HepG2 (cell line): Measurements from ENCODE around the gene TMCO4. TPM values are rescaled to one million over a fixed set of nuclear protein-coding genes. Genes with fewer than 3 reads are reported as not detected.

ENCODE experiments used
- ATAC-seq: fragments of 200-7000 bp; cut with Tn5 transposase; 3 replicates; pipeline ENCODE4 v1.9.1; 2020; ENCODE audit warnings: mild to moderate bottlenecking, moderate library complexity
- BruUV-seq: library from RNA; stranded (reverse); fragments of 400-500 nt; replicated peaks from 2 replicates; lab custom pipeline; 2021; lab: Mats Ljungman, UMichigan
- CTCF ChIA-PET: fragments of 300-600 bp; formaldehyde crosslinking; extraction: SDS; loops from one replicate; lab custom pipeline; 2021; ENCODE audit warnings: low total read pairs, inconsistent platforms, low intra/inter-chr PET ratio; lab: Yijun Ruan, JAX
- POLR2A ChIA-PET: fragments of 350-600 bp; sonication (Branson Sonifier 250); formaldehyde crosslinking; loops from one replicate; lab custom pipeline; 2020; ENCODE audit warnings: antibody characterized with exemption, inconsistent platforms; lab: Yijun Ruan, JAX
- DNase-seq: peaks from one replicate; pipeline ENCODE4 v3.0.0-alpha.2; 2015; ENCODE audit warnings: low spot score
- FAIRE-seq: peaks from 3 replicates; lab custom pipeline; 2011; peaks lifted over from hg19 to GRCh38; lab: Jason Lieb, UNC
- H2AFZ ChIP-seq: one replicate; pipeline ENCODE4 v1.6.1; 2011; ENCODE audit warnings: low read length, inconsistent platforms
- H3K27ac ChIP-seq: fragments of 300-600 bp; 3 replicates; pipeline ENCODE4 v1.8.0; 2011; ENCODE audit warnings: mixed run types, mild to moderate bottlenecking, mixed read lengths, low read length, inconsistent platforms; ENCODE audit not compliant: insufficient read depth; ENCODE audit errors: extremely low read length
- H3K27me3 ChIP-seq, 2 experiments: fragments of 200-600 bp in 1 of 2; 2 replicates in 1 of 2; 3 replicates in 1 of 2; pipeline versions ENCODE4 v1.6.0 to v1.8.0; 2011; ENCODE audit warnings: low read length in 2 of 2, mild to moderate bottlenecking in 2 of 2, moderate library complexity in 2 of 2, inconsistent platforms in 1 of 2; ENCODE audit not compliant: insufficient read depth in 2 of 2, control insufficient read depth in 1 of 2
- H3K36me3 ChIP-seq, 2 experiments: fragments of 200-600 bp in 1 of 2; replicated peaks in 1 of 2; 2 replicates in 1 of 2; 3 replicates in 1 of 2; pipeline versions ENCODE4 v1.5.1 to v1.8.0; 2011; ENCODE audit warnings: low read length in 2 of 2, inconsistent platforms in 1 of 2; ENCODE audit not compliant: insufficient read depth in 2 of 2, control insufficient read depth in 1 of 2
- H3K4me1 ChIP-seq: 2 replicates; pipeline ENCODE4 v1.5.1; 2012; ENCODE audit warnings: low read length, inconsistent platforms; ENCODE audit not compliant: insufficient read depth
- H3K4me2 ChIP-seq: 2 replicates; pipeline ENCODE4 v1.6.0; 2011; ENCODE audit warnings: low read depth, low read length, inconsistent platforms
- H3K4me3 ChIP-seq, 3 experiments: fragments of 200-600 bp in 1 of 3; sonication (generic), shearing (Covaris generic) in 1 of 3; replicated peaks in 1 of 3; 2 replicates each; pipeline ENCODE4 v1.5.1; 2011 to 2016; ENCODE audit warnings: low read length in 3 of 3, inconsistent platforms in 2 of 3, low read depth in 2 of 3, mild to moderate bottlenecking in 2 of 3, control low read depth in 1 of 3, mixed read lengths in 1 of 3; ENCODE audit not compliant: insufficient read depth in 1 of 3
- H3K79me2 ChIP-seq: one replicate; pipeline ENCODE4 v1.6.1; 2011; ENCODE audit warnings: low read length, inconsistent platforms; ENCODE audit not compliant: insufficient read depth
- H3K9ac ChIP-seq: 2 replicates; pipeline ENCODE4 v1.6.0; 2011; ENCODE audit warnings: mild to moderate bottlenecking, low read depth, low read length, inconsistent platforms; ENCODE audit not compliant: insufficient read depth
- H3K9me3 ChIP-seq: 2 replicates; pipeline ENCODE4 v1.5.1; 2012; ENCODE audit warnings: mild to moderate bottlenecking, low read length
- H4K20me1 ChIP-seq: 2 replicates; pipeline ENCODE4 v1.6.0; 2011; ENCODE audit warnings: inconsistent platforms, mild to moderate bottlenecking, low read length, moderate library complexity; ENCODE audit not compliant: insufficient read depth
- CEBPB ChIP-seq: IDR thresholded peaks from 2 replicates; pipeline ENCODE4 v1.6.1; 2011; ENCODE audit warnings: low read depth, low read length, improper control_type of control experiment, borderline replicate concordance
- CEBPG ChIP-seq: IDR thresholded peaks from 2 replicates; pipeline ENCODE4 v1.6.1; 2016
- ELF1 ChIP-seq: sonication (generic); formaldehyde crosslinking; IDR thresholded peaks from 2 replicates; pipeline ENCODE4 v1.4.0; 2020; ENCODE audit warnings: missing genetic modification reagents
- GATAD2A ChIP-seq: IDR thresholded peaks from 2 replicates; pipeline ENCODE4 v1.6.1; 2016
- IRX3 ChIP-seq: sonication (generic); formaldehyde crosslinking; IDR thresholded peaks from 2 replicates; pipeline ENCODE4 v1.8.1; 2023; ENCODE audit warnings: mild to moderate bottlenecking, low read depth, missing genetic modification reagents, borderline replicate concordance
- MAFF ChIP-seq: IDR thresholded peaks from 2 replicates; pipeline ENCODE4 v1.6.1; 2011; ENCODE audit warnings: low read depth, low read length, improper control_type of control experiment
- MAFK ChIP-seq, 2 experiments: IDR thresholded peaks in 1 of 2; conservative IDR thresholded peaks in 1 of 2; 2 replicates each; pipeline ENCODE4 v1.6.1; 2011; ENCODE audit warnings: improper control_type of control experiment in 2 of 2, low read length in 2 of 2
- NFE2 ChIP-seq: sonication (generic); formaldehyde crosslinking; IDR thresholded peaks from 2 replicates; pipeline ENCODE4 v1.4.0; 2020; ENCODE audit warnings: missing genetic modification reagents
- NR2F6 ChIP-seq, 2 experiments: IDR thresholded peaks; 2 replicates each; pipeline ENCODE4 v1.6.1; 2016; ENCODE audit warnings: antibody characterized with exemption in 1 of 2, mild to moderate bottlenecking in 1 of 2
- RARA ChIP-seq: IDR thresholded peaks from 2 replicates; pipeline ENCODE4 v1.6.1; 2016; ENCODE audit warnings: missing genetic modification reagents, missing compliant biosample characterization
- RFX5 ChIP-seq: IDR thresholded peaks from 2 replicates; pipeline ENCODE4 v1.6.1; 2011; ENCODE audit warnings: low read depth, low read length, improper control_type of control experiment
- SOX13 ChIP-seq, 3 experiments: fragments of 450-650 bp in 1 of 3; sonication (generic) in 1 of 3; formaldehyde crosslinking in 1 of 3; IDR thresholded peaks in 2 of 3; conservative IDR thresholded peaks in 1 of 3; 2 replicates each; pipeline versions ENCODE4 v1.5.0 to v1.6.1; 2016 to 2020; ENCODE audit warnings: antibody characterized with exemption in 1 of 3, mild to moderate bottlenecking in 1 of 3, missing compliant biosample characterization in 1 of 3, missing genetic modification reagents in 1 of 3, moderate library complexity in 1 of 3
- SOX6 ChIP-seq, 2 experiments: fragments of 450-650 bp in 1 of 2; sonication (generic) in 1 of 2; formaldehyde crosslinking in 1 of 2; IDR thresholded peaks; 2 replicates each; pipeline versions ENCODE4 v1.4.0 to v1.6.1; 2017 to 2020; ENCODE audit warnings: antibody characterized with exemption in 1 of 2, mild to moderate bottlenecking in 1 of 2, missing genetic modification reagents in 1 of 2
- ZNF615 ChIP-seq: sonication (generic); formaldehyde crosslinking; IDR thresholded peaks from 2 replicates; pipeline ENCODE4 v1.5.0; 2020; ENCODE audit warnings: mild to moderate bottlenecking, missing genetic modification reagents, borderline replicate concordance
- WGBS: methylation state at CpG from one replicate; pipeline ENCODE4 v1.1.6; 2017; ENCODE audit warnings: low lambda C conversion rate; 5-methylcytosine and 5-hydroxymethylcytosine counted together
- in situ Hi-C: cut with HindIII; loops from 2 replicates; pipeline ENCODE4 v1.10.0; 2017; ENCODE audit warnings: low pct_unique_long_range_greater_than_20kb; ENCODE audit not compliant: extremely low pct_ligation_motif_present
- intact Hi-C: fragments of 100-400 bp; cut with micrococcal nuclease; formaldehyde crosslinking; loops from one replicate; pipeline ENCODE4 v1.10.0; 2022; ENCODE audit not compliant: unreplicated experiment
- polyA plus RNA-seq, 8 experiments: library from polyadenylated mRNA; depleted of rRNA in 3 of 8; stranded (reverse) in 7 of 8; unstranded in 1 of 8; fragments of >200 nt; fragmentation: Illumina TruSeq in 4 of 8; extraction: Trizol in 4 of 8; gene quantifications; 2 replicates each; pipeline versions ENCODE4 v1.2.1 to v1.2.3, GENCODE V29; 2011 to 2016; ENCODE audit warnings: low read depth in 4 of 8, missing spikeins in 1 of 8, mixed read lengths in 1 of 8; ENCODE audit not compliant: insufficient read depth in 1 of 8
- total RNA-seq, 5 experiments: library from RNA; depleted of rRNA; stranded (reverse); fragments of >200 nt; fragmentation: Illumina TruSeq; extraction: Trizol; gene quantifications; 2 replicates each; pipeline ENCODE4 v1.2.3, GENCODE V29; 2016; ENCODE audit warnings: low read depth in 1 of 5
- TF ChIP-seq, protein P1 (sequence below): IDR thresholded peaks from 2 replicates; pipeline ENCODE4 v1.4.0; 2020; ENCODE audit warnings: mild to moderate bottlenecking, missing genetic modification reagents
- TF ChIP-seq, protein P2 (sequence below): sonication (generic); formaldehyde crosslinking; IDR thresholded peaks from 2 replicates; pipeline ENCODE4 v1.4.0; 2020; ENCODE audit warnings: missing genetic modification reagents, mild to moderate bottlenecking, borderline replicate concordance

Gene TMCO4
- total and polyA plus RNA-seq, 2 of the 13 experiments (the other 11 are each of a cell fraction or from before 2014, with no cell fraction given) = 2.1 to 4.1 TPM

DNA sequence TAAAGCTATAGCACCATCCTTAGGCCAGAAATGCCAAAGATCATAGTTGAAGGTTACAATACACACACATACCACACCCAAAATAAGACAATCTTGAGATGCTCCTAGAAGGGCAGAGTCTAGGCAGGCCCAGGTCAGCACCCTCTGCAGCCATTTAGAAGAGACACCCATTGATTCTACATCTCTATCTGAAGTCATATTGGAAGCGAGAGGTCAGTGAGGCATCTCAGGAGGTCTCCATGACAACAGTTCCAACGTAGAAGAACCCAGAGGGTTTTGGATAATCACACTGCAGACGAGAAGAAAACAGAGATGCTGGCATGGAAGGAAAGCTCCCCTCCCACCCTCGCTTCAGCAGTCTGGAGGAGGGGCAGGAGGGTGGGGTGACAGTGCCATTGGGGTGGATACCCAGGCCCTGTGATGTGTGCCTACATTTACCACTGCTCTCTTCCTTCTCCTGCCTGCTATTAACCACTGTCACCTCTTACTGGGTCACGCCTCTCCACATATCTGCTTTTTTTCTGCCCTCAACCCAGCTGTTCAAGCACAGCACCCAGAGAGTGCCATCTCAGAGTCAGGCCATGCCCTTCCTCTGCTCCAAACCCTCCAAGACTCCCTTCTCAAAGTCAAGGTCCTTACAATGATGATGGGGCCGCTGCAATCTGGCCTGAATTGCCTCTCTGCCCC lies 6.2 kb downstream of the TMCO4 start (continued):
- no peak for TF ChIP-seq ZNF615 (CRISPR knock-in tag)
- TF ChIP-seq RFX5 = no peak
- TF ChIP-seq, all 625 proteins: peak for 0

DNA sequence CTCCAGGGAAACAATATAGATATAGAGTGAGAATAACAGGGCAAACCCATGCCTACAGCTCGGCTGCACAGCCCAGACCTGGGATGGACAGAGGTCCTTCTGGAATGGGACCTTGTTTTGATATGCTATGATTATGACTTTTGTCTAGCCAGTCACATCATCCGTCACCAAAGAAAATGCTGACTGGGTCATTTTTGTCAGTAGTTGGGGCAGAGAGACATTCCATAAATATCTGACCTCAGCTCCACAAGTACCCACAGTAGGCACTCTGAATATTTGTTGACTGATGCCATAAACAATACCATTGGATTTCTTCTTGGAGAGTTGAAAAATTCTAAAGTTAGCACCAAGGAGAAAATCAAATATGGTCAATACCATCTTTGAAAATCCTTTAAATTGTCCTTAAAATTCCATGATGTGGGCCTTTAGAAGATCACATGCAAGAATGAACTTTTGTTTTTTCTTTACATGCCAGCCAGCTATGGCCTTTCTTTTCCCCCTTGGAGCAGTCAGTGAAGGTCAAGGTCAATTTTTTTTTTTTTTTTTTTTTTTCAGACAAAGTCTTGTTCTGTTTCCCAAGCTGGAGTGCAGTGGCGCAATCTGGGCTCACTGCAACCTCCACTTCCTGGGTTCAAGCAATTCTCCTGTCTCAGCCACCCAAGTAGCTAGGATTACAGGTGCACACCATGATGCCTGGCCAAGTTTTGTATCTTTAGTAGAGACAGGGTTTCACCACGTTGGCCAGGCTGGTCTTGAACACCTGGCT lies 7.3 kb downstream of the TMCO4 start:
- no peaks in the 10 kb centered on the region for H3K9me3 ChIP-seq
- ChIA-PET POLR2A (interaction anchor here (0.6 to 0.8 kb wide), 3 partner anchors 13 to 571 kb away, joined by 3 to 4 read pairs (median 4); partner anchors contain the start of gene RNF186), CTCF (no interaction called here)
- no peaks in the 10 kb centered on the region for H3K79me2 ChIP-seq
- H2AFZ ChIP-seq = no peak overlapping the region
- no peak overlapping the region for H3K4me2 ChIP-seq
- peak; percentile 19 for DNase-seq
- in situ Hi-C loops = no loop called here
- H3K4me1 ChIP-seq = peaks cover 18% of the 10 kb centered on the region
- no TSS peak for BruUV-seq
- H3K9ac ChIP-seq = no peak overlapping the region
- H3K4me3 ChIP-seq = no peak overlapping the region
- H4K20me1 ChIP-seq = no peaks in the 10 kb centered on the region
- intact Hi-C loops = no loop called here
- no peaks in the 10 kb centered on the region for H3K36me3 ChIP-seq
- no peak overlapping the region for H3K27ac ChIP-seq
- peak; percentile 37 for FAIRE-seq
- H3K27me3 ChIP-seq = no peaks in the 10 kb centered on the region
- WGBS = 81% methylated on average over 4 of the region's 4 CpGs
- no peak for ATAC-seq
- TF ChIP-seq GATAD2A (CRISPR knock-in tag) (0 out of 2 replicates have a peak, but pooled peaks have one; percentile 22), ELF1 (CRISPR knock-in tag) (peak; percentile 28; the same call in 1 of the 2 replicates), RARA (CRISPR knock-in tag) (peak; percentile 58), SOX6 (IDR thresholded peaks at IDR 0.05) (no peak), SOX6 (CRISPR knock-in tag; IDR thresholded peaks at IDR 0.05) (0 out of 2 replicates have a peak, but pooled peaks have one; percentile 14), NFE2 (CRISPR knock-in tag) (no peak), SOX13 (IDR thresholded peaks at IDR 0.05) (no peak), SOX13 (CRISPR knock-in tag; conservative IDR thresholded peaks at IDR 0.05 in 1 of 2, IDR thresholded peaks at IDR 0.05 in 1 of 2) (peak in 1 of 2 experiments; percentile 21; a peak in 1 of 4 replicates), MAFF (peak; percentile 99), IRX3 (CRISPR knock-in tag) (no peak), CEBPB (peak; percentile 34; the same call in 1 of the 2 replicates), CEBPG (CRISPR knock-in tag) (peak; percentile 59), NR2F6 (IDR thresholded peaks at IDR 0.05) (peak; percentile 65), NR2F6 (CRISPR knock-in tag; IDR thresholded peaks at IDR 0.05) (peak; percentile 24; the same call in 1 of the 2 replicates), MAFK (conservative IDR thresholded peaks at IDR 0.05 in 1 of 2, IDR thresholded peaks at IDR 0.05 in 1 of 2; ENCODE audit: low read length in 2 of 2) (peak; percentile 99)
- TF ChIP-seq, protein P1, sequence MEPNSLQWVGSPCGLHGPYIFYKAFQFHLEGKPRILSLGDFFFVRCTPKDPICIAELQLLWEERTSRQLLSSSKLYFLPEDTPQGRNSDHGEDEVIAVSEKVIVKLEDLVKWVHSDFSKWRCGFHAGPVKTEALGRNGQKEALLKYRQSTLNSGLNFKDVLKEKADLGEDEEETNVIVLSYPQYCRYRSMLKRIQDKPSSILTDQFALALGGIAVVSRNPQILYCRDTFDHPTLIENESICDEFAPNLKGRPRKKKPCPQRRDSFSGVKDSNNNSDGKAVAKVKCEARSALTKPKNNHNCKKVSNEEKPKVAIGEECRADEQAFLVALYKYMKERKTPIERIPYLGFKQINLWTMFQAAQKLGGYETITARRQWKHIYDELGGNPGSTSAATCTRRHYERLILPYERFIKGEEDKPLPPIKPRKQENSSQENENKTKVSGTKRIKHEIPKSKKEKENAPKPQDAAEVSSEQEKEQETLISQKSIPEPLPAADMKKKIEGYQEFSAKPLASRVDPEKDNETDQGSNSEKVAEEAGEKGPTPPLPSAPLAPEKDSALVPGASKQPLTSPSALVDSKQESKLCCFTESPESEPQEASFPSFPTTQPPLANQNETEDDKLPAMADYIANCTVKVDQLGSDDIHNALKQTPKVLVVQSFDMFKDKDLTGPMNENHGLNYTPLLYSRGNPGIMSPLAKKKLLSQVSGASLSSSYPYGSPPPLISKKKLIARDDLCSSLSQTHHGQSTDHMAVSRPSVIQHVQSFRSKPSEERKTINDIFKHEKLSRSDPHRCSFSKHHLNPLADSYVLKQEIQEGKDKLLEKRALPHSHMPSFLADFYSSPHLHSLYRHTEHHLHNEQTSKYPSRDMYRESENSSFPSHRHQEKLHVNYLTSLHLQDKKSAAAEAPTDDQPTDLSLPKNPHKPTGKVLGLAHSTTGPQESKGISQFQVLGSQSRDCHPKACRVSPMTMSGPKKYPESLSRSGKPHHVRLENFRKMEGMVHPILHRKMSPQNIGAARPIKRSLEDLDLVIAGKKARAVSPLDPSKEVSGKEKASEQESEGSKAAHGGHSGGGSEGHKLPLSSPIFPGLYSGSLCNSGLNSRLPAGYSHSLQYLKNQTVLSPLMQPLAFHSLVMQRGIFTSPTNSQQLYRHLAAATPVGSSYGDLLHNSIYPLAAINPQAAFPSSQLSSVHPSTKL (CRISPR knock-in tag) = peak; percentile 35; the same call in 1 of the 2 replicates
- TF ChIP-seq, protein P2, sequence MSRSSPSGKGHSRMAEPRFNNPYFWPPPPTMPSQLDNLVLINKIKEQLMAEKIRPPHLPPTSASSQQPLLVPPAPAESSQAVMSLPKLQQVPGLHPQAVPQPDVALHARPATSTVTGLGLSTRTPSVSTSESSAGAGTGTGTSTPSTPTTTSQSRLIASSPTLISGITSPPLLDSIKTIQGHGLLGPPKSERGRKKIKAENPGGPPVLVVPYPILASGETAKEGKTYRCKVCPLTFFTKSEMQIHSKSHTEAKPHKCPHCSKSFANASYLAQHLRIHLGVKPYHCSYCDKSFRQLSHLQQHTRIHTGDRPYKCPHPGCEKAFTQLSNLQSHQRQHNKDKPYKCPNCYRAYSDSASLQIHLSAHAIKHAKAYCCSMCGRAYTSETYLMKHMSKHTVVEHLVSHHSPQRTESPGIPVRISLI (CRISPR knock-in tag) = peak; percentile 90
